ENCODE measurements around the gene KCTD16.

Gene KCTD16

DNA sequence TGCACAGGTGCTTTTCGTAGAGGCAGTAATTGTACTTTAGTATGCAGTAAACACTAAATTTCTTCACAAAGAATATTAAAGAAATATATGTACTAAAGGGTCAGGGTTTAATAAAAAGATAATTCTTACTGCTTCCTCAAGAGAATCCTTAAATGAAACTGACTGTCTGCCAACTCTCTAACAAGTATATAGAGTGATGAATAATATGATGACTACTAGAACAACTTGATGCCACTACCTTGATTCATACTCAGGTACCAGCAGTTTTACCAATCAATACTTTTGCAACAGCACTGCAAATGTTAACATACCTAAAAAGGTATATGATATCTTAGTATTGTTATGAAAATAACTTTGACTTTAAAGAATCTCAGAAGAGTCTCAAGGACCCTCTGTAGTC lies 4.0 kb upstream of the KCTD16 start:
- DNase-seq (ENCODE audit: low read depth): no peak

DNA sequence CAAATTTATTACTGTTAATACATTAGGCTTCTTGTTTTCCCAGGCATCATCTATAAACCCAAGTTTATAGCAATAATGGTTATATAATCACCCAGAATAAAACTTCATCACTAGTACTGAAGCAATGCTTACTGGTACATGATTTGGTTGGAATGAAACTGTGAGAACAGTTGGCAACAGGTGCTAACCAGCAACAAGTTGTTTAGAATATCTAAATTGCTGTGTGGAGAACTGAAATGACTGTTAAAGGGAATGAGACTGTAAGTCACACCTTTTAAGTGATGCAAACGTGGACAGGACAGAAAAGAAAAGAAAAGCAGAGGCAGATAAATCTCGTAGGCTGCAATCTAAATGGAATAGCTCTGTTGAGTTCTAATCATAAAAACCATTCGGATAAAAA lies 2.7 kb upstream of the KCTD16 start:
- DNase-seq (ENCODE audit: low read depth): no peak

DNA sequence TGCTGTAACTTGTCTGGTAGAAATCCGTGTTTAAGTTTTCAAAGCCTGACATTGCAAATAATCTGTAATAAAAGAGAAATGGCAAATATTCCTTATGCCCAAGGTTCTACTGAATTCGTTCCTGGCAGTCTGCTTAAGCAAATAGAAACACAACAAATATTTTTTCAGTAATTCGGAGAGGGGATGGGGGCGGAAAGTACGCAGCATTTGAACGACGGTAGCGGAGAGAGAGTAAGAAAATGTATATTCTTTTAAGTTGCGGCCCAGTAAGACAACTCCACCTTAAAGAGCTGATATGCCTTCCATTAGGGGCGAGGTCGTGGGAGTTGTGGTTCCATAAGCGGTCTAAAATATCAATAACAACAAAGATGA lies 783 bp upstream of the KCTD16 start:
- no peak for DNase-seq (ENCODE audit: low read depth)

DNA sequence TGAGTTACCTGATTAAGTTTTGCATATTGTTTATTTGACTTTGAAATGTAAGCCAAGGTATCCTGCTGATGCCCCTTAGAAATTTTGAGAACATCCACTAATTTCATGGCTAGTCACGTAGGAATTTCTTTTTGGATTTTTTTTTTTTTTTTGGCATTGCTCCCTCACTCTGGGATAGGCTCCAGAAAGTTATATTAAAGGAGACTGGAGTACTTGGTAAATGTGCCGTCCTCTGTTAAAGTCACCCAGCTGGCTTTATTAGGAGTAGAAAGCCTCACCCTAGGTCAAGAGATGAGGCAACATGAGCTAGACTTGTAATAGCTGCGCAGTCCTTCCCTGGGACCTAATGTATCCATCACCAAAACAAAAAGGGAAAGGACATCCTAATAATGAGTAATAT lies 3.1 kb downstream of the KCTD16 start:
- DNase-seq (ENCODE audit: low read depth): no peak

DNA sequence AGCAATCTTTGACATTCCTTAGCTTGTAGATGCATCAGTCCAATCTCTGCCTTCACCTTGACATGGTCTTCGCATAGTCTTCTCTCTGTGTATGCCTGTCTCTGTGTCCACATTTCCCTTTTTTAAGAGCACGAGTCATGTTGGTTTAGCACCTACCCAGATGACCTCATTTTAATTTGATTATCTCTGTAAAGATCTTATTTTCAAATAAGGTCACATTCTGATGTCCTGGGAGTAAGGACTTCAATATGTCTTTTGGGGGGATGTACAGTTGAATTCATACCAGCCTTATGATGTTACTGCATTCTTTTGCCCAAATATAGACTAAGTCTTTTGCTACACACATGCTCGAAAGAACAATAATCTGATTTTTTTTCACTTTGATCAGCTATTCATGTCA lies 6.9 kb downstream of the KCTD16 start:
- no peak for DNase-seq (ENCODE audit: low read depth)

DNA sequence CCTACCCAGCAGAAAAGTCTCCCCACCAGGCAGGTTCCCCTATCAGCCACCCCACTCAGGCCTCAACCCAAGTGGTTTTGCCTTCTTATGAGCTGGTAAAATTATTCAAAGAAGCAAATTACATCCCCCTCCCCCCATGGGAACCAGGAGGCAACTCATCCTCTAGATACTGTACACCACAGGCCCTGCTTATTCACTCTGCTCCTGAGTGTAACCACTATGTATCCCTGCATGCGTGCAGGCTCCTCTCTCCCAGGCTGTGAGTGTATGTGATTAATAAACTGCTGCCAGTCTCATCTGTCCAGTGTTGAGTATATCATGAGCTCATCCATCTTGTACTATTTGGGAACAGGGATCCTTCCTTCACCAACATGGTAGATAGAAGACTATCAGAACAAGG lies 8.6 kb downstream of the KCTD16 start:
- DNase-seq (ENCODE audit: low read depth): no peak

DNA sequence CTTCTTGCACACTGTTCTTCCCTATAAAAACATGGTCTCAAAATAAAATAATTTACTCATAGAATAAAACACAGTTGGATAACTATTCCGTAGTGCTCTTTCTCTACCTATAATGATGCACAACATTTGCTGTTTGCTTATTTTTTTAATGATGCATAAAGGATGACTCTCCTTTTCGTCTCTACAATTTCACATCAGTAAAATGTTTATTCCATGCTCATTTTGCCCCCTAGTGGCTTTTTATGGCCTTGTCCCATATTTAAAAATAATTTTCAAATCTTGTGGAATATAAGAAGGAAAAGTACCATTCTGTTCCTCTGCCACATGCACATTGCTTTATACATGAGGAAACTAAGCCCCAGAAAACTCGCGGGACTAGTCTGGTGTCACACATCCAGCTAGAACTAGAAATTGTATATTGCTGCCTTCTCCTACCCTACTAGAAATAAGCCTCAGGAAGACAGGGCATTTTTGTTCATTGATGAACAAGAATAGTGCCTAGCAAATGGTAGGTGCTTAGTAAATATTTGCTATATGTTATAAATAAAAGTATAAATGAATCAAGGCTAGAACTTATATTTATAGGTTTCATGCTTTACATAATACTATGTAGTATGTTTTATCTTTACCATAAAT lies 12.7 kb downstream of the KCTD16 start:
- DNase-seq (ENCODE audit: low read depth): no peak

DNA sequence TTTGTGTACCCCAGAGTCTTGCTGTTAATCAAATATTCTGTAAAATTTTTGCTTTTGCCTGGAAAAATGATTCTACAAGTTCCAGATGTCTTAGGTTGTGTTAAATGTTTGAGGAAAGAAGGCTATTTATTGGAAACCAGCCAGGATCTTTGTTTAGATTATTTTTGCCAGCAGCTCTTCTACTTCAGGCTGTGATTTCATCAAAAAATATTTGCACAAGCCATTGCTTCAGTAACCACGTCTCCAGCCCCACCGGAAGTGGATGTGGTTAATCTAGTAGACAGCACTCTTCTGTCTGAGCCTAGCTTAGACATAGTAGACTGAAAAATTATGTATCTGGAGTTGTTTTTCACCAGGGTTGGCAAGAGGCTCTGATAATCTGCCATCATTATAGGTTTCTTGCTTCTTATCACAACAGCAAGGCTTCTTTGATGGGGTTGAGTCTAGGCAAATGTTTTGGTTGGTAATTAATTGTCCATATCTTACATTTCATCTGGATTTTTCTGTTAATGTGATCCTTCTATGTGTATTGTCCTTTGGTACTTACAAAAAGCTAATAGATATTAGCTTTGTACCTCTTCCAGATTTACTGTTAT lies 17.1 kb downstream of the KCTD16 start:
- DNase-seq (ENCODE audit: low read depth): peak; percentile 53

DNA sequence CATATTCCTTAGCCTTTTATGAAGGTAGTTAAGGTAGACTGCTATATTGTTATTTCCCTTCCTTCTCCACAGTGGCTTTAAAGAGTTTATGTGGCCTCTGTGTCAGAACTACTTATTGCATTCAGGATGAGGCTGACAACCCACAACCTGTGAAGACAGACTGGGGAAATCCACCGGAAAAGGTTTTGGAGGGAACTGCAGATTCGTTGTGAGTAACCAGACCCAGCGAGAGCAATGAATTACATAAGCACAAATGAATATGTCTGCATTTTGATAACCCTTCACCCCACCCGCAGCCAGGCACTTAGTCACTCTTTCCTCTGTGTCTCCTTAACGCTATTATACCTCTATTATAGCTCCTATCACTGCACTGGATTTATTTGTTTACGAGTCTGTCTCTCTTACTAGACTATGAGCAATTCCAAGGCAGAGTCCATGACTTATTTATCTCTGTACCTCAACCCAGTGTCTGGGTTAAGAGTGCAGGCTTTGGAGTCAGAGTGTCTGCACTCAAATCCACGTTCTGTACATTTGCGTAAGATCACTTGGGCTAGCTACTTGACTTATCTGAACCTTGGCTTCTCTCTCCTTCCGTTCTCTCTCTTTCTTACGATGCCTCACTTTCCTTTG lies 19.2 kb downstream of the KCTD16 start:
- DNase-seq (ENCODE audit: low read depth): peak; percentile 41

DNA sequence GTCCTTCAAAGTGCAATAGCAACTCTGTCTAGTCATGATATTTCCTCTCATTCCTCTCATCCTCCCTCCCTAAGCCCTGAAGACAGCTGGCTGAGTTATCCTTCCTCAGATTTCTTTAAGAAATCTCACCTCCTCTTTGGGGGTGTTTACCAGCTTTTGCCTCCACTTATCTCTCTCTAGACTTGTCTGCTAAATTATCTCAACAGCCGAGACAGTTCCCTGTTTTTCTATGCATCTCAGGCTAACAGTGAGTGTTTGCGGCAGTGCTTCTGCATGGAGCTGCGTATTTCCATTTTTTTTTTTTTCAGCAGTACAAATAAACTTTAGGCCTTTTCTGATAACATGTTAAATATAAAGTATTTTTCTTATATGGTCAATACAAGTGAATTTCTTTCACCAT lies 20.9 kb downstream of the KCTD16 start:
- no peak for DNase-seq (ENCODE audit: low read depth)

DNA sequence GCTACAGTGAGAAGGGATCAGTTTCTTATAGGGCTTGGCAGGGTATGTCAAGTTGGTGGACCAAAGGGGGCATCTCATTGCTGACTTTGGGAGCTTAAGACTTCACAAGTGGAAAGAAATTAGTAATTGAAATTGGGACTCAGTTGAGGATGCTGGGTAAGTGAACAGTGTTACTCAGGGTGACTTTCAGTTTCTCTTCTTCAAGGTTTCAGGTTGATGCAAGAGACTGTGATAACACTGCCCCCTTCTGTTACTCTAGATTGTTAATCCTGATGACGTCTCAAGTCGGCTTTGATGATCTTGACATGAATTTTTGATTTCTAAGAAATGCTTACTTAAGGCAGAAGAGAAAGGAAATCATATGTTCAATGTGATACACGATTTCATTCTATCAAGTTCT lies 21.3 kb downstream of the KCTD16 start:
- DNase-seq (ENCODE audit: low read depth): no peak

DNA sequence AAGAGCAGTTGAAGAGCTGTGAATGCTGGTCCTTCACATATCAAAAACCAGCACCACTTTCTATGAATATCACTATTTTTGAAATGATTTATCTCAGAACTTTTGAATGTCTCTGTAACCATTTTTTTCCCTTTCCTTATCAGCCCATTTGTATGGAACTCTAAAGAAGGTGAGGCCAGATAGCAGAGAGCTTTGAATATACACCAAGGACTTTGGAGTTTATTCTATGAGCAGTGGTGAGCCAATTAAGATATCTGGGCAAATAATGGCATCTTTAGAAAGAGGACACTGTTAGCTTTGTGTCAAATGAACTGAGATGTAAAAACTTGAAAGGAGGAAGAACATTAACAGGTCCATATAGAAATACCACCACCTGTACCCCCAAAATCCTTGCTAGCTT lies 22.0 kb downstream of the KCTD16 start:
- no peak for DNase-seq (ENCODE audit: low read depth)

DNA sequence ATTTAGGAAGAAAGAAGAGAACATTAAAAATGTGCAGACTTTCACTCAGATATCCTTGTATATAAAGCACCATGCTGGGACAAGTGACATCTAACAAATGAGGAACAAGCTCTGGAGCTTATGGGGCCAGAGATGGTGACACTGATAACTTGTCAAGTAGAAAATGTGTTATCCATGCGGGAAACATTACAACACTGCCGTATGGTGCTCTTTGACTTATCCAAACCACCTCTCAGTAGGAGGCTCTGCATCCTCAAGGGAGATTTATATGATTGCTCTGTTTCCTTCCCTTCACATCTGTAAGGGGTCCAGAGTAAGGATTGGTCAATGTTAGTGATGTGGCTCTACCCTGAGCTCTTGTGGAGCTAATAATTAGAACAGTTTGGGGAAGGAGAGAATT lies 23.5 kb downstream of the KCTD16 start:
- DNase-seq (ENCODE audit: low read depth): no peak

DNA sequence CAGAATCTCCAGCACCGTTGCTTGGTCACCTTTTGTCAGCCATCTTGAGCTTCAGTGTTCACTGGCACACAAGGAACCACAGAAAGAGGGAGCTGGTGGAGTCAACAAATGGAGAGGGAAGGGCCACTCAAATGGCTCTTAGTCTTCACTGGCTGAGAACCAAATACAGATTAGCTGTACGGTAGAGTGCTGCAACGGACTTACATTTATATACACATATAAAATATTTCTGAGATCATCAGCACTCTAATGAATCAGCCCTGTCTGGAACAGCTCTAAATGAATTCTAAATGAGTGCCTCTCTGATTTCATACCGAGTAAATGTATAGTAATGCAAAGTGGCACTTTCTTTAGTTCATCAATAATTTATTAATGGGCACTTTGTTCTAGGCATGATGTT lies 24.8 kb downstream of the KCTD16 start:
- no peak for DNase-seq (ENCODE audit: low read depth)

DNA sequence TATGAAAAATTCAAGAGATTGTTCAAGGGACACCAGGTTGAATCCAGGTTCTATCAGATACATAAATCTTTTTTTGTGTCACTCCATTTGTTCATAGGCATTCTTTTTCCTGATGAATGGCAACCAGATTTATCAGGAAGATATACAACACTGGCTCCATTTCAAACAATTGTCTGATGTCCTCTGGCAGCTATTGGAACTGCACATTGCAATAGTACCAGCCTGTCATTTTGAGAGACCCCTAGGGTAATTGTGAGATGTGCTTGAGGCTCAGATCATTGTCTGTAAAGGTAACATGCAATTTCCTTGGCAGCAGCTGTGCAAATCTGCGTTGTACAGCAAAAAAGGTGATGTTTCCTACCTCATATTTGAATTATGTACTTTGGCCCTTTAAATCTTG lies 25.9 kb downstream of the KCTD16 start:
- no peak for DNase-seq (ENCODE audit: low read depth)

DNA sequence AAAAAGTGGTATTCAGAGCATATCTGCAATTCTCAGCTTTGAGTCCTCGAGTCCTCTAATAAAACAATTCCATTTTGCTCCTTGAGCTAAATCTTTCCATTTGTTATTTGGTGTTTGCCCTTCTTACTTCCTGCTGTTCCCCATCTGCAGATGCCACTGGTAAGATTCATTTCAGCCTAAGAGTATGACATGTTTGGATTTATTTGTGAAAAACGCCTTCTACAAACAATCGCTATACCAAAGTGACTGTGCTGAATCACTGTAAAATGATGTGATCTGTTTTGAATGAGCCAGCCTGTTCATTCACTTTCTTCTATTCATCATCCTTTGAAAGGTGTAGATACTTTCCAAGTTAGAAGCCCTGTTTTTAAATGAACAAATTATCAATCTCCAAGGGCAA lies 27.7 kb downstream of the KCTD16 start:
- DNase-seq (ENCODE audit: low read depth): no peak

DNA sequence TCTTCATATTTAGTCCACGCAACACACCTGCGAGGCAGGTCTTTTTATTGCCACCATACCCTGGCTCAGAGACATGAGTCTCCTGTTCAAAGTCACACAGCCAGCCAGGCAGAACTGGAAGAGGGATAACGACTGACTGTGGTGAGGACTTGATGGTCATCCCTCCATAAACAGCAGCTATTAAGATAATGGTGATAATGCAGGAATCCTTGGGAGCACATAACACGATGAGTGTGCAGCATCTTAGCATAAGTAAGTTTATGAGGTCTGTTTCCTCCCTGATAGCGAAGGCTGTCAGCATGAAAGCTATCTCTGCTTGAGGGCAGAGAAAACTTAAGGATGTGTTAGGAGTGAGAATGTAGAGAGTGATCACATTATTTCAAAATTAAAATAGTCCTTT lies 30.9 kb downstream of the KCTD16 start:
- DNase-seq (ENCODE audit: low read depth): no peak

DNA sequence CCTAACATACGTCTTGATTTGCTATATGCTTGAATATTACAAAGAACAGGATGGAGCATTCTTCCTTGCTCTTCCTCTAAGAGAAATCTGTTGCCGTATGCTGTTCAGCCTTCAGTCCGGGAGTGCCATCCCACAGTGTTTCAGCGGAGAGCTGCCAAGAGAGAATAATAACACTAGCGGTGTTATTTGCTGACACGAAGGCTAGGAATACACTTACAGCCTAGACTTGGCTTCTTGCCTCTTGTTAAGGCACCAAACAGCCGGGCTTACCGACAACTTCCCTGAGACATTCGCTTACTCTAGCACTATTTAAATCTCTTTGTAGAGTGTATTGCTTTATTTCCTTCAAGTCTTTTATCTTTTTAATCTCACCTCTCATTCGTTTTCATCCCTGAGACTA lies 31.4 kb downstream of the KCTD16 start:
- DNase-seq (ENCODE audit: low read depth): no peak

DNA sequence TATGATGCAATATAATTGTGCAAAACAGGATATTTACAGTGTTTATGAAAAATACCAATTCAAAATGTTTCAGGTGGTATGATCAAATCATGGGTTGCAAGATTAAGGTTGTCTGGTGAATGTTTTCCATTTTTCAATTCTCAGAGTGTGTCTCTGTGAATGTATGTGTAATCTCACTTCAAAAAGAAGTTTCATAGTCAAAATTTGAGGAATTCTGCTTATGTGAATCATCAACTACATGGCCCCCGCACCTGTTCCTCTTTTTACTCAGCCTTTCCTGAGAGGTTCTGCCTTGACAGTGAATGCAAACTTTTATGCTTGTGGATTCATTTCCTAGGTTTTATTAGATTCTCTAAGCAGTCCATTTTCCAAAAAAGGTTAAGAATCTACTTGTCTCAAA lies 32.1 kb downstream of the KCTD16 start:
- DNase-seq (ENCODE audit: low read depth): no peak

DNA sequence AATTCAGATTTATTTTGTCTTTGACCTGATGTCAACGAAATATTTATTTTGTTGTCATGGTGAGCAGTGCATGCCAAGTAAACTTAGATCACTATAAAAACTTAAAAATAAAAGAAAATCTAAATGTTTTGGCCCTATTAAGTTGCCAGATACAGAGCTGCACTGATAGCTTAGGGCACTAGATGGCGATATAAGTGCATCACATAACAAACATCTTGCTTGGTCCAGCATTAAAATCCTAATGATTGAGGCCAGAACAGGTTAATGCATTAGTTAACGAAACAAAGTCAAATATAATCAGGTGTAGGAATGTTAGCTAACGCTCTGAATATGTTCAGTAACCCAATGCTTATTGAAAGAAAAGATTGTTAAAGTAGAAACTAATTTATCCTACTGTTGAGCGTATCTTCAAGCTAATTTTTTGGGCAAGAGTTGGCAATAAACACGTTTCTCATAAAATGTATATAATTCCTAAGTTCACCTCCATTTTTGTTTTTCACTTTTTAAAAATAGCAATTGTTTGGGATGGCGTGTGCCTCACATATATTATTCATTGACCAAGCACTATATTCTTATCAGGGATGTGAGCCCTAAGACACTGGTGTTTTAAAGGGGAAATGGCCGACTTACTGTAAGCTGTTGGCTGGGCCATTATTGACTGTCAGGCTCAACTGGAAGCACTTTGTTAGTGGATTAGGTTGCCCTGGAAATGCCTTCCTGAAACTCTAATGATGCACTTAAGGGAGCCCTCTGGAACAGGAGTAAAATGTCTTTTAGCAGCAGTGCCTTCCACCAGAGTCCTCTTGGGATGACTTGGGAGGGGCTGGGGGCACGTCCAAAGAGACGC lies 33.3 kb downstream of the KCTD16 start:
- peak; percentile 7 for DNase-seq (ENCODE audit: low read depth)

DNA sequence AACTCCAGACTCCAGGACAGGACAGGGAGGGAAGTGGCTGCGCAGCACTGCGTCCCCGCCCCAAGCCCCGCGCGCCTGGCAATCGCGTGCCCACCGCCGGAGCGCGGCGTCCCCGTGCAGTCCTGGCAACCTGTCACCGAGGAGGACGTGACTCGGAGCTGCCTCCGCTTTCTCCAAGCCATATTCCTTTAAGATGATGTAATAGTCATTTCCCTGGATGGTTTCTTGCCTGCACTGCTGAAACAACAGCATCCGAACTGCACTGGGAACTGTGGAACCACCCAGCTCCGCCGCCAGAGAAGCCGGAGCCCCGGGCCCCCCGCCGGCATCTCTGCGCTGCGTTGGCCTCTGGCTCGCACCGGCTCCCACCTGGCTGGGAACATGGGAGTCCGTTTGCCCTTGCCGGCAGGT lies 34.5 kb downstream of the KCTD16 start:
- no peak for DNase-seq (ENCODE audit: low read depth)

DNA sequence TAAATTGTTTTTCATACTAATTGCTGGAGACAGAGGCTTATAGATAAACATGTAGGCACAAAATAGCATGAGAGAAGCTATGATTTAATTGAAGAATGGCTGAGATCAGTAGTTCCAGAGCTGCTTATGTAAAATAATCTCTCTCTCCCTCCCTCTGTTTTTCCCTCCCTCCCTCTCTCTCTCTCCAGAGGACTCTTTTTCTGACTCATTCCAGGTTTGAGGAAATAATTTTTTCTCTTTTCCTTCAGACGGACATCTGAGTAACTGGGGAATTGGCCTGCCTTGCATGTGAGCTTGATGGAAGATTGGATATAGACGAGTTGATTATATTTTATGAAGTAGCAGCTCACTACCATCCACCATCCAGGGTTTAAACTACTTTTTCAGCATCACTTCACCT lies 35.5 kb downstream of the KCTD16 start:
- no peak for DNase-seq (ENCODE audit: low read depth)

DNA sequence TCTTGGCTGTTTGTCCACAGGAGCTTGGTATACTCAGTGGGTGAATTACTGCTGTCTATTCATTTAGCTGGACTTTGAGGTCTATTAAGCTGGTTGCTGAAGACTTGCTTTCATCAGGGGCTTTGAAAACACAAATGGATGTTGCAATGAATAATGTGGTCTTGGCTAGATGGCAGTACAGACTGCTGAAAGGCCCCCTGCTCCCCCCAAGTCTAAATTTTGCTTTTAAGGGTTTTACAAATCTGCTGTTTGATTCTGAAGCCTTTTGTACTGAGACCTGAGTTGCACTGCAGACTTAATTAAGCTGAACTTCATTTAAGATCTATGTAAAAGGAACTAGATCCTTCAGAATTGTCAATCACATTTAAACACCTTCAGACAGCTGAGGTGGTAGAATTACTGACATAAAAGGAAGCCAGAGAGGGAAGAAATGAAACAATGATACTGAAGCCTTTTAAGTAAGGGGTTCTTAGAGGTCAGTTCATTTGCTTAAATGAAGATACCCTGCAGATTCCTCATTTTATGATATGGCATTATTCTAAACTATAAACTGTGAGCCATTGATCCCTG lies 37.3 kb downstream of the KCTD16 start:
- DNase-seq (ENCODE audit: low read depth): no peak

Data from stimulated activated CD8-positive, alpha-beta memory T cell treated with anti-CD3 and anti-CD28 coated beads, Interleukin-4, amount 100 ng/mL, for 24 hours (primary cell).